Neutrophil (primary cell): ENCODE measurements around the gene ZMAT5.
A peak's percentile ranks its signal among the peaks of the same experiment; 100 is the strongest.
"Not testable (repeated sequence)": the region's sequence is repeated elsewhere in the genome, so short reads cannot be mapped to it uniquely, and the experiment has no call there.

ENCODE experiments used
- H3K27ac ChIP-seq: fragments of 200-600 bp; sonication (generic); 2 replicates; pipeline ENCODE4 v1.5.1; 2016; ENCODE audit warnings: mild to moderate bottlenecking, moderate library complexity
- H3K27me3 ChIP-seq: fragments of 200-600 bp; sonication (generic); 2 replicates; pipeline ENCODE4 v1.6.0; 2016; ENCODE audit warnings: mild to moderate bottlenecking
- H3K36me3 ChIP-seq: fragments of 200-600 bp; sonication (generic); 2 replicates; pipeline ENCODE4 v1.5.1; 2017
- H3K4me1 ChIP-seq, 2 experiments: fragments of 200-600 bp in 1 of 2; sonication (generic) in 1 of 2; 1 replicate in 1 of 2; 2 replicates in 1 of 2; pipeline versions ENCODE4 v1.5.1 to v1.6.1; 2013 to 2016; ENCODE audit warnings: low read depth in 1 of 2, low read length in 1 of 2, mild to moderate bottlenecking in 1 of 2, moderate library complexity in 1 of 2; ENCODE audit not compliant: control insufficient read depth in 1 of 2, insufficient read depth in 1 of 2
- H3K4me3 ChIP-seq, 2 experiments: fragments of 200-600 bp in 1 of 2; sonication (generic) in 1 of 2; 1 replicate in 1 of 2; 2 replicates in 1 of 2; pipeline ENCODE4 v1.5.1; 2013 to 2016; ENCODE audit warnings: low read depth in 1 of 2, low read length in 1 of 2, mild to moderate bottlenecking in 1 of 2, moderate library complexity in 1 of 2
- H3K9me3 ChIP-seq: fragments of 200-600 bp; sonication (generic); 2 replicates; pipeline ENCODE4 v1.5.1; 2016
- CTCF ChIP-seq: fragments of 200-600 bp; sonication (generic); IDR thresholded peaks from 2 replicates; pipeline ENCODE4 v1.5.1; 2016; ENCODE audit warnings: antibody characterized with exemption

Gene ZMAT5

DNA sequence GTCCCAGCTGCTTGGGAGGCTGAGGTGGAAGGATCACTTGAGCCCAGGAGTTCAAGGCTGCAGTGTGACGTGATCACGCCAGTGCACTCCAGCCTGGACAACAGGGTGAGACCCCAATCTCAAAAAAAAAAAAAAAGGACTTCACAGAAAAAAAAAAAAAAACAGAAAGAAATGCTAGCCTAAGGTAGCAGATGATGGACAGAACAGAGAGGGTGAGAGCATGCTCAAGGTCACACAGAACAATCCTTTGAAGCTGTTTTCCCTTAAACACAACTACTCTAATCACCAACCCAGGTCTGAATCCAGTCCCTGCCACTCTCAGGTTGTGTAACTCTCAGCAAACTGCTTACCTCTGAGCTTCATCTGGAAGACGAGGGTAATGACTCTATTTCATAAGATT is 9.7 kb downstream of the ZMAT5 start:
- Histone ChIP-seq H3K36me3 (peaks cover 6% of the 10 kb centered on the region), H3K4me1 (peaks cover 11 to 13% of the 10 kb centered on the region in 2 experiments), H3K9me3 (no peaks in the 10 kb centered on the region), H3K27me3 (no peaks in the 10 kb centered on the region), H3K27ac (no peak overlapping the region), H3K4me3 (no peak overlapping the region)
- TF ChIP-seq CTCF = no peak

DNA sequence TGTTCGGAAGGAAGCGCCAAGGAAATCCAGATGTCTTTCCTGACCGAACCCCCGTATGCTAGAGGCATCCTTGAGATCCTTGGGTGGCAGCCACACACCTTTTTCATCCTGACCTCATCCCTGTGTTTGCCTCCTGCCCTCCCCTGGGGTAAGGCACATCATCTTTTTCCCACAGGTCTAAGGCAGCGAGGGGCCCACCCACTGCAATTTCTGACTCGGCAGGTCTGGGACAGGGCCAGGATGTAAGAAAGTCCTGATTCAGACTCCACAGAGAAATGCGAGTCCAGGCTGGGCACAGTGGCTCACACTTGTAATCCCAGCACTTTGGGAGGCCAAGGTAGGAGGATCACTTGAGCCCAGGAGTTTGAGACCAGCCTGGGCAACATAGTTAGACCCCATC is 10.5 kb downstream of the ZMAT5 start:
- Histone ChIP-seq H3K36me3 (peaks cover 6% of the 10 kb centered on the region), H3K27me3 (no peaks in the 10 kb centered on the region), H3K9me3 (no peaks in the 10 kb centered on the region), H3K4me1 (peaks cover 18 to 21% of the 10 kb centered on the region in 2 experiments), H3K27ac (no peak overlapping the region), H3K4me3 (no peak overlapping the region)
- no peak for TF ChIP-seq CTCF

DNA sequence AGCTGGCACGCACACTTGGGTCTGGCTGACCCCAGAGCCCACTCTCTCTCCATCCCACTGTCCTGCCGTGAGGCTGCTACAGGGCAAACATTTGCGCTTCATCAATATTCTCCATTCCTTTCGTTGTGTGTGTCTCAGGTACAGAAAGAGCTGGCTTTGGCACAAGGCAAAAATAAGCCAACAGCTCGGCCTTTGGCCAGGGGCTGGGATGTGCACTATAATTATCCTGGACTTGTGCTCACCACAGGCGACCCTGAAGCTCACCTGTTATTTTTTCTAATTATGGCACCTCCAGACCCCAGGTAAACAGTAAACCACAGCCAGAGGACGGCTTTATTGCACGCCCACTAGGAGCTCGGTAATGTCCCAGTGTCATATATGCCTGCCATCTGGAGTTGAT is 10.9 kb downstream of the ZMAT5 start:
- no peak for TF ChIP-seq CTCF
- Histone ChIP-seq H3K27ac (no peak overlapping the region), H3K4me1 (peaks cover 23 to 25% of the 10 kb centered on the region in 2 experiments), H3K27me3 (no peaks in the 10 kb centered on the region), H3K36me3 (peaks cover 6% of the 10 kb centered on the region), H3K4me3 (no peak overlapping the region), H3K9me3 (no peaks in the 10 kb centered on the region)

DNA sequence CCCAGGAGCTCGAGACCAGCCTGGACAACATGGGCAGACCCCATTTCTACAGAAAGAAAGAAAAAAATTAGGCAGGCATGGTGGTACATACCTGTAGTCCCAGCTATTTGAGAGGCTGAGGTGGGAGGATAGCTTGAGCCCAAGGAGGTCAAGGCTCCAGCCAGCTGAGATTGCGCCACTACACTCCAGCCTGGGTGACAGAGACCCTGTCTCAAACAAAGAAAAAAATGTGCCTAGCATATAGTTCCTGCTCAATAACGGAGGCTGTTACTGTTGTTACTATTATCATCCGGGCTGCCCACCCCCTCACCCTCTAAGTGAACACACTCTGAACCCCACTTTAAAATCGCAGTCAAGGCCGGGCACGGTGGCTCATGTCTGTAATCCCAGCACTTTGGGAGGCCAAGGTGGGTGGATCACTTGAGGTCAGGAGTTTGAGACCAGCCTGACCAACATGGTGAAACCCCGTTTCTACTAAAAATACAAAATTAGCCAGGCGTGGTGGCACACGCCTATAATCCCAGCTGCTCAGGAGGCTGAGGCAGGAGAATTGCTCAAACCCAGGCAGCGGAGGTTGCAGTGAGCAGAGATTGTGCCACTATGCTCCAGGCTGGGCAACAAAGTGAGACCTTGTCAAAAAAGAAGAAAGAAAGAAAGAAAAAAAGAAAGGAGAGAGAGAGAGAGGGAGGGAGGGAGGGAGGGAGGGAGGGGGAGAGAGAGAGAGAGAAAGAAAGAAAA is 12.0 kb downstream of the ZMAT5 start:
- not testable (repeated sequence) for H3K27me3 ChIP-seq, H3K27ac ChIP-seq, H3K36me3 ChIP-seq, H3K9me3 ChIP-seq, H3K4me3 ChIP-seq
- peaks cover 33 to 36% of the 10 kb centered on the region in 2 experiments for H3K4me1 ChIP-seq

- Histone ChIP-seq H3K9me3 (no peaks in the 10 kb centered on the region), H3K4me3 (no peak overlapping the region), H3K27ac (peak overlapping the region; percentile 1), H3K36me3 (peaks cover 6% of the 10 kb centered on the region), H3K27me3 (no peaks in the 10 kb centered on the region), H3K4me1 (peaks cover 41 to 44% of the 10 kb centered on the region in 2 experiments)
- TF ChIP-seq CTCF = no peak
Observed at GRCh38 chr22:29753808-29754657, 12.8 kb downstream of the ZMAT5 start.

DNA sequence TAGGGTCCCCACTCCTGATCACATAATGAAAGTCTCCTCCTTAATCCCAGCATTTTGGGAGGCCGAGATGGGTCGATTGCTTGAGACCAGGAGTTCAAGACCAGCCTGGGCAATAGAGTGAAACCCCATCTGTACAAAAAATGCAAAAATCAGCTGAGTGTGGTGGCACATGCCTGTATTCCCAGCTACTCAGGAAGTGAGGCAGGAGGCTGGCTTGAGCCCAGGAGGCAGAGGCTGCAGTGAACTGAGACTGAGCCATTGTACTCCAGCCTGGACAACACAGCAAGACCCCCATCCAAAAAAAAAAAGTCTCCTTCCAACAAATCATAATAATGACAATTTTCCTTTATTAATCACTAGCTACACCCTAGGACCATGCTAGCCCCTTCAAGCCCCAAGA is 15.1 kb downstream of the ZMAT5 start:
- Histone ChIP-seq H3K4me3 (peak overlapping the region; percentile 24 to 40), H3K27me3 (no peaks in the 10 kb centered on the region), H3K36me3 (peaks cover 24% of the 10 kb centered on the region), H3K4me1 (peaks cover 50 to 56% of the 10 kb centered on the region in 2 experiments), H3K9me3 (no peaks in the 10 kb centered on the region), H3K27ac (peak overlapping the region; percentile 82)
- TF ChIP-seq CTCF = no peak
